ENCODE results near the gene WDR7.

WDR7 gene

DNA sequence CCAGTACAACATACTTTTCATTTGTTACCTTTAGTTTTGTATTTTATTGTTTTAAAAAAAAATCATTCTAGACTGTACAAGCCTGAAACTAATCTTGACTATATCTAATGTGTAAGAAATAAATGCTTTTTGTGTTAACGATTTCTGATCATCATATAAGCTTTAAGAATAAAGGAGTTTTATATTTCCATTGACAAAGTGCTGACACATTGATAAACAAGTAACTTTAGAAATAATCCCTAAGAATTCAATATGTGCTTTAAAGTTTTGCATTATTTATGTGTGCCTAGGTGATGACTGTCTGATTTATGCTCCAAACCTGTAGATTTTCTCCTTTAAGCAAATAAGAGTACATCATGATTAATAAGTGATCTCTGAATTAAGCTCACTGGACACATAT is 248.5 kb downstream of the WDR7 start:
- no peak for DNase-seq

GRCh38 chr18:56900195-56901094 is 249.3 kb downstream of the WDR7 start:
- DNase-seq: peak; percentile 73

- no peak for DNase-seq
These were observed 250.8 kb downstream of the WDR7 start for GRCh38 chr18:56901919-56902318.

DNA sequence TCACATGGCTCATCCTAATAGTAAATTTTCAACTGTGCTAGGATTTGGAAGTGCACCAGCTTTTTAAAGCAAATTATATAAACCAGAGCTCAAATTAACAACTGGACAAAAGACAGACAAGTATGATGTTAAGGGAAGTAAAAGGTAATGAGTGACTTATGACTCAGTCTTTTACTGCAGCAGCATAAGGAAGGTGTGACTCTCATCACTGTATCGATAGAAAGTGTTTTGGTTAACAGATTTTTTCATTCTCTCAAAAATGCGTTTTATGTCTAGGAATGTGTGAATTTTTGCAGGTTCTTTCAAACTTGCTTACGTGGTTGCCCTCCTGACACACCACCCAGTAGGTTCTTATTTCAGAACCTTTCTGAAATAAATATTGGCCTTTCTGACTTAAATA is 251.5 kb downstream of the WDR7 start:
- peak; percentile 34 for DNase-seq

- DNase-seq: no peak
These were observed 252.5 kb downstream of the WDR7 start for GRCh38 chr18:56903686-56904085.

DNA sequence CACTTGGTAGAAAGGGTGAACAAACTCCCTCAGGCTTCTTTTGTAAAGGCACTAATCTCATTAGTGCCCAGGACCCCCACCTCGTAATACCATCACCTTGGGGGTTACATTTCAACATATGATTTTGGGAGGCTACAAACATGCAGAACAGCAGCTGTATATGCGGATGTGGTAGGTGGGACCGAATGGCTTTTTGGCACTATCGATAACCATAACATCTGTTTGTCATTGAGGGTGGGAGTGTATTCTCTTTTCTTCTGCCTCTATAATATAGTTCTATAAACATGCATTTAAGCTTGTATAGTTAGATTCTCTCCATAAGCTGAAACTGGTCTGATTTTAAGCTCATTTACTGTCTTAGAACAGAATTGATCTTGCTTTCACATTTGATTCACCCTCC is 256.6 kb downstream of the WDR7 start:
- no peak for DNase-seq

GRCh38 chr18:56910237-56910636 is 259.1 kb downstream of the WDR7 start:
- DNase-seq: no peak

DNA sequence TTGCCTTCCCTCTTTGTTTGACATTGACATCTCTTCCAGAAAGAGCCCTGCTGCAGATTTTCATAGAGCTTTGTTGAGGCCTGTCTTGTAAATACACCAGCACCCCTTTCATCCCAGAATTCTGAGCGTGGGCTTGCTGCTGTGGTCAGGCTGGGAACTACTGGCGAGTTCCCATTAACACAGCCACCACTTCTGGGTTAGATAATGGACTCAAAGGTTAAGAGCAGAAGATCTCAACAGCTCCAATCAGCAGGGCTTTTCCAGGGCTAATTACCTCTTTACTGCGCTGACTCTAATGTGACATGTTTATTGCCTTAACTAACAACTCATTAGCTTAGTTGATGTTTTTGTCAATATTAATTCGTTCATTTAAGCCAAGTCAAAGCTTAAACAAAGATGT is 259.8 kb downstream of the WDR7 start:
- DNase-seq: peak; percentile 100

- DNase-seq: peak; percentile 88
These were observed 262.8 kb downstream of the WDR7 start for GRCh38 chr18:56913941-56914340.

- peak; percentile 93 for DNase-seq
These were observed 268.0 kb downstream of the WDR7 start for GRCh38 chr18:56919190-56919589.

DNA sequence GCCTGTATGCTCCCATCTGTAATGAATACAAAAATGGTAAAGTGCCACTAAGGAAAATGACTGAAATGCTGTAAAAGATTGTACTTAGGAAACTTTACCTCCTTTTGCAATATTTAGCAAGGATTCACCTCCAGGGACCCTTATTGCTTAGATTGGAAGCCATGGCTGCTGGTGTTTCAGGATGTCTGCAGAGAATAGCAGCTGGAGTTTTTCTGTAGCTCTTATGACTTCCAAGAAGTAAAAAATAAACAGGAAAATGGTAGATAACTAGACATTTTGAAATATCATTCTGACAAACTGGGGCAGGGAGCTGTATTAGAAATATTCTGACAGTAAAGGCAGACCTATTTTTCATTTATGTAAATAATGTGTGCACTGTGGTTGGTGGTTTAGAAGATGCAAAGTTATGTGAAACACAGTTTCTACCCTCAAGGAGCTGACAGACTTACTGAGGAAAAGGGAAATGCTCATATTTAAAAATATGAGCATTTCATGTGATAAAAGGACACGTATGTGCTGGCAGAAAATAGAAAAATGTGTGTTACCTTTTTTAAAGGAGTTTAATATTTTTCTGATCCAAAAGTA is 270.8 kb downstream of the WDR7 start:
- no peak for DNase-seq

DNA sequence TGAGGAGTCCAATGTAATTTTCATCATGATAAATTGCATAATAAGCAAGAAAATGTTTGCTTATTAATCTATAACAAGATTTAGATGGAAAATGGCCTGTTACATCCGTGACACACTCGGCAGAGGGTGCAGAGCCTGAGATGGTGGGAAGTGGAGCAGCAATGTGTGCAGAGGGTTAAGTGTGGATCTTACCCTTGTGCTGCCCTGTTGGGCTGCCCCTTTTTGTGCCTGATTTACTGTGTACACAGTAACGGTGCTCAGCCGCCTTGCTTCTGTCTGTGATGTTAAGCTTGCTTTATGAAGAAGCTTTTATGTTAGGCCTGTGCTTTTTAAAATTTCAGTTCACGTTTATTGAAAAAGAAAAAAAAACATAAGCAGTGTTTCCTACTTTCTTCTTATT is 275.6 kb downstream of the WDR7 start:
- peak; percentile 63 for DNase-seq

GRCh38 chr18:56927786-56928185 is 276.6 kb downstream of the WDR7 start:
- DNase-seq: no peak

DNA sequence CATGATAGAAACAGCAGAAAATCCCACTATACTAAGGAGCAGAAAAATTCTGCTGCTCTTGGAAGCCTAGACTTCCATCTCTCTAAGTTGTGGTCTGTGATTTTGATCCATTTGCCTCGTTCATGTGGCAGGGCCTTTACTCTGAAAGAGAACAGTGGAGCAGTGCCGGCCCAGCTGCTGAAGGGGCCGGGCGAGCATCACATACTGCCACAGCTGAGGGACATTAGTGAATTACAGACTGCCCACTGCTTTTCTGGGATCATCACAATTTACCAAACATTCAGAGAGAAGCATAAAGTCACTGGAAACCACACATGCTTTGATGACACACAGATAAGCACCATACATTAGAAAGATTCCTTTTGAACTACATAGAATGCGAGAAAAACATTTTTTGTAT is 278.7 kb downstream of the WDR7 start:
- DNase-seq: no peak

DNA sequence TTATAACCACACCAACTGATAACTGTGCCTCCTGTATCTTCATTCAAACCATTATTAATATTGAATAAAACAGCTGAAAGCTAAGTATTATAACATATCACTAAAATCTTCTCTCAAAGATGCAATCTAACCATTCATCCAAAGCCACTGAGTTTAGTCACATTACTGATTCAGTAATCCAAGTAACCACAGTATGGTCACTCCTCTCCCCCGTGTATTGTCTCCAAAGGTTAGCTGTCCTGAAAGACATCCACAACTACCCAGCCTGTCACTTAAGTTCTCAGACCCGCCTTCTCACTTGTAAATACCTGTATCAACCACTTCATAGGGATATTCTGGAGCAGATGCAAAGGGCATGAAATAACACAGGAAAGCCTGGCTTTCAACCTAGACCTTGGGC is 282.3 kb downstream of the WDR7 start:
- no peak for DNase-seq

DNA sequence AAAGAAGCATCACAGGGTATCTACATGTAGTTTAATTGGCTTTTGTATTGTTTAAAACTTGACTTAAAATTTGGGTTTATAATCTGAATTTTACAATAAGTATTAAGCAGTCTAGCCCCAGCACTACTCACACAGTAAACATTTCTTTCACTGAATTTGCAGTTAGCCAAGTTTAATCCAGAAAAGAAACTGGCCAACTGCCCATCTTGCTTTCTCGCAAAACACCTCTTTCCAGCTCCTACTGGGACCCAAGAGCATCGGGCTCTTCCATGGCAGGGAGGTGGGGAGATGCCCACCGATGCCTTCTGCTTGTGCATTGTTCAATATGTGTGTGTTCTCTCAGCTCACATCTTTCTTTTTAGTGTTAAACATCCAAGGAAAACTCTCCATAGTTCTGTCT is 283.0 kb downstream of the WDR7 start:
- DNase-seq: no peak

GRCh38 chr18:56934906-56935305 is 283.7 kb downstream of the WDR7 start:
- no peak for DNase-seq

DNA sequence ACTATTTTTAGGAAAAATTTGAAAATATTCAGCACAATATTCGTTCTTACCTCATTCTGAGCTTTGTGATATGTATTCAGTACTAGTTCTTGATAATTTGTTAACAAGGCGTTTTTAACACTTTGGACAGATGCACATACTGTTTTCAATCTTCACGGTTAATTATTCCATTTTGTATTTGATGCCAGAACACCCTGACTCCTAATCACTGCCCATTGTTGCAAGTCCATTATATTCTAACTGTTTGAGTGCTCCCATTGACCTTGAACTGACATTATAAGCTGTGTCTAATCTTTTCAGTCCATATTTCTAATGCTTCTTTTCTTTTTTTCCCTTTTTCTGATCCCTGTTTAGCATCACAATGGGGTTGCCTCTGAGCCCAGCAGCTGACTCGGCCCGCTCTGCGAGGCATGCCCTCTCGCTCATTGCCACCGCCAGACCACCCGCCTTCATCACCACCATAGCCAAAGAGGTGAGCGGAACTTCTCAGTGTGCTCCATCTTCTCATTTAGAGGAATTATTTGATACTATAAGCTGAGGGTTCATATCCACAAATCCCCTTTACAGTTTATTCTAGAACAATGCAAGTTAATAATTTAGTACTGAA is 284.4 kb downstream of the WDR7 start:
- DNase-seq: no peak

- no peak for DNase-seq
These were observed 285.3 kb downstream of the WDR7 start for GRCh38 chr18:56936457-56936856.

- peak; percentile 35 for DNase-seq
These were observed 286.8 kb downstream of the WDR7 start for GRCh38 chr18:56937874-56938430.

DNA sequence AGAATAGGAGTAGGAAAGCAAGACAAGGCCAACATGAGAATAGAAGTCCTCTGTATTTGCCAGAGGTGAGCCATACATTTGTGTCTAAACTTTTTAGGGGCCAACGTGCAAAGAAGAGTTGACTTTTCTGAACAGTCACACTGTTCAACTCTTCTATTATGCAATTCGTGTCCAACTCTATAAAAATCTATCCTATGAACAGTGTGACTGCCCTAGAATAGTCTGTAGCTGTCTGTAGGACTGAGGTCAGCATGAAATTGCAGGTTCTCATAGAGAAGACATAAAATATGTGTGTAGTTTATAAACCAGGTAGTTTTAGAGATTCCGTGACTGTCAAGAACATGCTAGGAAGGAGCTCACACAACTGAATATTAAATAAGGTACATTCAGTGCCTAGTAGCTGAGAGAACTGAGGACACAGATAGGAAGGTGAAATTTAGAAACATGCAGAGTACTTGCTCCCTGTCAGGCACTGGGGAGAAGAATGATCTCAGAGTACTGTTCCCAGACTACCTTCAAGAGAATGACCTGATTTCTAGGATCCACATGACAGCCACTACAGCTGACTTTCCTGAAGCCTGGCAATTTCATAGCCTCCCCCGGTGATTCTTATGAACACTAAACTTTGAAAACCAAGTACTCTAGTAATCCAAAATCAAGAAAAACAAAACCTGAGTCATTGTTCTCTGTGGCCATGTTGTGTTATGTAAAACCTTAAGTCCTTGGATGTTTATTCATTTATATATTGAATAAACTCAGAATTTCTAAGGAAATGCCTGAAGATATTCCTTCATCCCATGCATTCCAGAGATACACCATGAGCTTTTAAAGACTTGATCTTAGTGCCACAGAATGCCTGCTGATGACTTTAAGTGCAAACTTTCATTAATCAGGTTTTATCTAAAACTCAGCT is 294.3 kb downstream of the WDR7 start:
- DNase-seq: no peak

DNA sequence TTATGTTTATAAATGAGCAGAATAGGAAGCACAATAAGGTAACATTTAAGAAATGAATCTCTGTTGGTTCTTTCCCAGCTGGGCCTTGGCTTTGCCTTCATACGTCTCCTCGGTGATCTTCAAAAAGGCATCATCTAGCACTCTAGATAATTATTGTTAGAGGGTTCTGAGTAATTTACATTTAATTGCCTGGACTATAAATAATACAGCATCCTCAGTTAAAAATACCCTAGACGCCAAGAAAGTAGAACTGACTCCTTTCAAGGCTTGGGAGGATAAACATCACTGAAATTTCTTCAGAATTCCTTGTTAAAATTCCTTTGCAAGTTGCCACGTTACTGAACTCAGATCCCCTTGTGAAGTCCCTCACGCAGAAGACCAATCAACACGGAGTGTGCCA is 296.1 kb downstream of the WDR7 start:
- peak; percentile 59 for DNase-seq

GRCh38 chr18:56952026-56952425 is 300.9 kb downstream of the WDR7 start:
- DNase-seq: peak; percentile 93

Data from NCI-H69 (cell line).